SK-N-SH (cell line): ENCODE measurements around the gene NEMF. TPM values are rescaled to one million over a fixed set of nuclear protein-coding genes. Genes with fewer than 3 reads are reported as not detected.
"Not testable (repeated sequence)": the region's sequence is repeated elsewhere in the genome, so short reads cannot be mapped to it uniquely, and the experiment has no call there.

Experiments
- CTCF ChIA-PET: fragments of 300-600, 350-600 bp; formaldehyde crosslinking; extraction: SDS; loops from one replicate; lab custom pipeline; 2021; lab: Yijun Ruan, JAX
- POLR2A ChIA-PET: fragments of 350-600 bp; sonication (Branson Sonifier 250); formaldehyde crosslinking; extraction: SDS; loops from one replicate; lab custom pipeline; 2020; ENCODE audit warnings: antibody characterized with exemption, inconsistent platforms; lab: Yijun Ruan, JAX
- DNase-seq: peaks from one replicate; pipeline ENCODE4 v3.0.0; 2012
- H2AFZ ChIP-seq: fragments of 200-600 bp; sonication (generic); 2 replicates; pipeline ENCODE4 v1.8.1; 2016; ENCODE audit warnings: antibody characterized with exemption, mild to moderate bottlenecking, low read depth
- H3F3A ChIP-seq: fragments of 200-600 bp; sonication (generic); replicated peaks from 2 replicates; pipeline ENCODE3; 2016; ENCODE audit warnings: antibody characterized with exemption, mild to moderate bottlenecking; ENCODE audit not compliant: insufficient read depth
- H3K27ac ChIP-seq, 2 experiments: fragments of 200-500 bp in 1 of 2; fragments of 200-600 bp in 1 of 2; sonication (Bioruptor generic) in 1 of 2; sonication (generic), shearing (Covaris generic) in 1 of 2; 2 replicates each; pipeline versions ENCODE4 v1.5.1 to v1.6.1; 2014 to 2016; ENCODE audit warnings: low read depth in 2 of 2, inconsistent platforms in 1 of 2, low read length in 1 of 2, mild to moderate bottlenecking in 1 of 2, mixed read lengths in 1 of 2
- H3K27me3 ChIP-seq: fragments of 200-600 bp; sonication (generic), shearing (Covaris generic); 2 replicates; pipeline ENCODE4 v1.6.1; 2016; ENCODE audit warnings: mixed run types; ENCODE audit not compliant: insufficient read depth
- H3K36me3 ChIP-seq, 2 experiments: fragments of 200-500 bp in 1 of 2; fragments of 200-600 bp in 1 of 2; sonication (Bioruptor generic) in 1 of 2; sonication (generic) in 1 of 2; replicated peaks in 1 of 2; 2 replicates each; pipeline versions ENCODE3 to v1.5.1; 2014 to 2016; ENCODE audit warnings: low read length in 1 of 2, mild to moderate bottlenecking in 1 of 2; ENCODE audit not compliant: insufficient read depth in 2 of 2, control insufficient read depth in 1 of 2
- H3K4me1 ChIP-seq, 2 experiments: fragments of 200-500 bp in 1 of 2; fragments of 200-600 bp in 1 of 2; sonication (Bioruptor generic) in 1 of 2; sonication (generic), shearing (Covaris generic) in 1 of 2; 2 replicates each; pipeline versions ENCODE4 v1.5.1 to v1.6.1; 2014 to 2016; ENCODE audit warnings: low read depth in 1 of 2, low read length in 1 of 2, mixed run types in 1 of 2; ENCODE audit not compliant: insufficient read depth in 2 of 2, control insufficient read depth in 1 of 2
- H3K4me2 ChIP-seq: fragments of 200-600 bp; sonication (generic), shearing (Covaris generic); 2 replicates; pipeline ENCODE4 v1.6.1; 2017; ENCODE audit warnings: mixed run types
- H3K4me3 ChIP-seq, 2 experiments: fragments of 200-500 bp in 1 of 2; fragments of 200-600 bp in 1 of 2; sonication (Bioruptor generic) in 1 of 2; sonication (generic), shearing (Covaris generic) in 1 of 2; 2 replicates each; pipeline versions ENCODE4 v1.5.1 to v1.8.1; 2014 to 2016; ENCODE audit warnings: low read depth in 2 of 2, inconsistent platforms in 1 of 2, low read length in 1 of 2, mild to moderate bottlenecking in 1 of 2, mixed read lengths in 1 of 2, moderate library complexity in 1 of 2
- H3K79me2 ChIP-seq: fragments of 200-600 bp; sonication (generic); 2 replicates; pipeline ENCODE4 v1.8.1; 2017; ENCODE audit warnings: mild to moderate bottlenecking; ENCODE audit not compliant: insufficient read depth
- H3K9ac ChIP-seq: fragments of 200-600 bp; sonication (generic); 2 replicates; pipeline ENCODE4 v1.6.1; 2017; ENCODE audit warnings: mixed run types
- H3K9me2 ChIP-seq: fragments of 200-600 bp; sonication (generic); 2 replicates; pipeline ENCODE4 v1.6.1; 2017; ENCODE audit warnings: mixed run types
- H3K9me3 ChIP-seq: fragments of 200-600 bp; sonication (generic); 2 replicates; pipeline ENCODE4 v1.6.1; 2017; ENCODE audit warnings: mixed run types, mild to moderate bottlenecking, moderate library complexity
- H4K20me1 ChIP-seq: fragments of 200-600 bp; sonication (generic); 2 replicates; pipeline ENCODE4 v1.6.1; 2017; ENCODE audit warnings: mild to moderate bottlenecking, mixed run types; ENCODE audit not compliant: insufficient read depth
- ELF1 ChIP-seq: IDR thresholded peaks from 2 replicates; pipeline ENCODE4 v1.4.0; 2012
- FOXJ3 ChIP-seq: sonication (generic); formaldehyde crosslinking; IDR thresholded peaks from 2 replicates; pipeline ENCODE4 v1.5.1; 2020; ENCODE audit warnings: mild to moderate bottlenecking, missing genetic modification reagents
- IRF3 ChIP-seq: fragments of 150-350 bp; IDR thresholded peaks from 2 replicates; pipeline ENCODE4 v1.6.1; 2016; ENCODE audit warnings: mild to moderate bottlenecking, low read depth, low read length
- MAX ChIP-seq: IDR thresholded peaks from 2 replicates; pipeline ENCODE4 v1.4.0; 2012; ENCODE audit warnings: low read depth
- PBX3 ChIP-seq: IDR thresholded peaks from 2 replicates; pipeline ENCODE4; 2012
- POLR2AphosphoS5 ChIP-seq: IDR thresholded peaks from 2 replicates; pipeline ENCODE4 v1.6.1; 2012; ENCODE audit warnings: low read depth, low read length
- RAD21 ChIP-seq: IDR thresholded peaks from 2 replicates; pipeline ENCODE4 v1.6.1; 2012; ENCODE audit warnings: mild to moderate bottlenecking, low read length
- SMC3 ChIP-seq: IDR thresholded peaks from 2 replicates; pipeline ENCODE4 v1.6.1; 2012; ENCODE audit warnings: low read depth, low read length, improper control_type of control experiment
- YY1 ChIP-seq: IDR thresholded peaks from 2 replicates; pipeline ENCODE4 v1.4.0; 2012; ENCODE audit warnings: low read depth, mild to moderate bottlenecking
- WGBS: methylation state at CpG from one replicate; pipeline ENCODE4 v1.1.6; 2017; ENCODE audit warnings: low lambda C conversion rate; 5-methylcytosine and 5-hydroxymethylcytosine counted together
- polyA plus RNA-seq, 3 experiments: library from polyadenylated mRNA; depleted of rRNA; stranded (reverse); fragments of >200 nt; gene quantifications; 2 replicates each; pipeline ENCODE4 v1.2.3, GENCODE V29; 2012
- TF ChIP-seq, protein P1 (sequence below): fragments of 200-600 bp; sonication (generic); IDR thresholded peaks from 2 replicates; pipeline ENCODE4 v1.6.1; 2017; ENCODE audit warnings: antibody characterized with exemption, mild to moderate bottlenecking, moderate library complexity
- TF ChIP-seq, protein P2 (sequence below): IDR thresholded peaks from 2 replicates; pipeline ENCODE4 v1.4.0; 2012; ENCODE audit warnings: low read depth, borderline replicate concordance

The NEMF gene
- polyA plus RNA-seq, 1 of the 3 experiments (the other 2 are of a cell fraction), result 14.0 TPM

DNA sequence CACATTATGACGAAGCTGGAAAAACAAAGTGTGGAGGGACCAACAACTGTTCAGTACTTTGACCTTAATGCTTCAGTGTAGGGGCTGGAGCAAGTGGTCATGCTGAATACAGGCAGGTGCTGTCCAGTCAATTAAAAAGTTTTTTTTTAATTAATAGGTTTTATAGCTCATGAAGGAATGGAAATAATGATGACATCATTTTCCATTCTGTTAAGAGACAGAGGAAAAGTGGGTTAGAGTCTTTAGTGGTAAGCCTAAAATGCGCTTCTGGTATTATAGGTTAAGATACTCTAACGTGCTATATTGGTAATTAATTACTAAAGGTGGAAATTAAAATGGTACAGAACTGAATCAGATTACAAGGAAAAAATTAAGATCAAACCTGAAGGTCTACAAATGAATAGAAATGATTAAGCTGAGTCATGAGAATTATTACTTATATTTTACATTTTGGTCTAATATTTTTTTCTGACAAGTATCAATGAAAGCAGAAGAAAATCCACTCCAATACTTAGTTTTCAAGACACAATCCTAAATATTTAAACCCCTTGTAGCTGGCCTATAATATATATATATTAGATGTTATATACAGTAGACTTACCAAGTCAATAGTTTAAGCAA is 69.1 kb downstream of the NEMF start:
- no peak overlapping the region for H3K4me2 ChIP-seq
- H3K27me3 ChIP-seq, result no peaks in the 10 kb centered on the region
- no peak overlapping the region for H3K4me3 ChIP-seq
- no peak overlapping the region for H3K9ac ChIP-seq
- CTCF ChIA-PET, result interaction anchor here (1.2 kb wide), 1 partner anchor 14 kb away, joined by 3 read pairs; no protein-coding TSS in a partner anchor
- peaks cover 2% of the 10 kb centered on the region; the same call in 1 of the 2 replicates for H3K79me2 ChIP-seq
- WGBS, result 96% methylated on average over 3 of the region's 3 CpGs
- H3K4me1 ChIP-seq, result no peaks in the 10 kb centered on the region
- peaks cover 82 to 96% of the 10 kb centered on the region in 2 experiments for H3K36me3 ChIP-seq
- H3K9me2 ChIP-seq, result no peaks in the 10 kb centered on the region
- POLR2A ChIA-PET, result no interaction called here
- H3K27ac ChIP-seq, result no peak overlapping the region
- 0 out of 2 replicates have a peak, but pooled peaks cover 3% of the 10 kb centered on the region for H4K20me1 ChIP-seq
- DNase-seq, result no peak
- H2AFZ ChIP-seq, result no peak overlapping the region
- TF ChIP-seq RAD21 (no peak), YY1 (no peak), MAX (no peak), SMC3 (no peak), POLR2AphosphoS5 (no peak), FOXJ3 (no peak), PBX3 (no peak), IRF3 (no peak), ELF1 (no peak)
- TF ChIP-seq, protein P1, sequence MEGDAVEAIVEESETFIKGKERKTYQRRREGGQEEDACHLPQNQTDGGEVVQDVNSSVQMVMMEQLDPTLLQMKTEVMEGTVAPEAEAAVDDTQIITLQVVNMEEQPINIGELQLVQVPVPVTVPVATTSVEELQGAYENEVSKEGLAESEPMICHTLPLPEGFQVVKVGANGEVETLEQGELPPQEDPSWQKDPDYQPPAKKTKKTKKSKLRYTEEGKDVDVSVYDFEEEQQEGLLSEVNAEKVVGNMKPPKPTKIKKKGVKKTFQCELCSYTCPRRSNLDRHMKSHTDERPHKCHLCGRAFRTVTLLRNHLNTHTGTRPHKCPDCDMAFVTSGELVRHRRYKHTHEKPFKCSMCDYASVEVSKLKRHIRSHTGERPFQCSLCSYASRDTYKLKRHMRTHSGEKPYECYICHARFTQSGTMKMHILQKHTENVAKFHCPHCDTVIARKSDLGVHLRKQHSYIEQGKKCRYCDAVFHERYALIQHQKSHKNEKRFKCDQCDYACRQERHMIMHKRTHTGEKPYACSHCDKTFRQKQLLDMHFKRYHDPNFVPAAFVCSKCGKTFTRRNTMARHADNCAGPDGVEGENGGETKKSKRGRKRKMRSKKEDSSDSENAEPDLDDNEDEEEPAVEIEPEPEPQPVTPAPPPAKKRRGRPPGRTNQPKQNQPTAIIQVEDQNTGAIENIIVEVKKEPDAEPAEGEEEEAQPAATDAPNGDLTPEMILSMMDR, result no peak
- TF ChIP-seq, protein P2, sequence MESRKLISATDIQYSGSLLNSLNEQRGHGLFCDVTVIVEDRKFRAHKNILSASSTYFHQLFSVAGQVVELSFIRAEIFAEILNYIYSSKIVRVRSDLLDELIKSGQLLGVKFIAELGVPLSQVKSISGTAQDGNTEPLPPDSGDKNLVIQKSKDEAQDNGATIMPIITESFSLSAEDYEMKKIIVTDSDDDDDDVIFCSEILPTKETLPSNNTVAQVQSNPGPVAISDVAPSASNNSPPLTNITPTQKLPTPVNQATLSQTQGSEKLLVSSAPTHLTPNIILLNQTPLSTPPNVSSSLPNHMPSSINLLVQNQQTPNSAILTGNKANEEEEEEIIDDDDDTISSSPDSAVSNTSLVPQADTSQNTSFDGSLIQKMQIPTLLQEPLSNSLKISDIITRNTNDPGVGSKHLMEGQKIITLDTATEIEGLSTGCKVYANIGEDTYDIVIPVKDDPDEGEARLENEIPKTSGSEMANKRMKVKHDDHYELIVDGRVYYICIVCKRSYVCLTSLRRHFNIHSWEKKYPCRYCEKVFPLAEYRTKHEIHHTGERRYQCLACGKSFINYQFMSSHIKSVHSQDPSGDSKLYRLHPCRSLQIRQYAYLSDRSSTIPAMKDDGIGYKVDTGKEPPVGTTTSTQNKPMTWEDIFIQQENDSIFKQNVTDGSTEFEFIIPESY, result no peak
- peaks cover 70% of the 10 kb centered on the region for H3F3A ChIP-seq
- H3K9me3 ChIP-seq, result no peaks in the 10 kb centered on the region

- Histone ChIP-seq H3K36me3 (peaks cover 79 to 88% of the 10 kb centered on the region in 2 experiments), H3F3A (peaks cover 59% of the 10 kb centered on the region)
- H2AFZ ChIP-seq, H3K27ac ChIP-seq, H3K9me3 ChIP-seq, H3K27me3 ChIP-seq, H3K9ac ChIP-seq, H3K79me2 ChIP-seq, DNase-seq, H3K4me3 ChIP-seq, H3K9me2 ChIP-seq, H4K20me1 ChIP-seq, H3K4me2 ChIP-seq, H3K4me1 ChIP-seq: not testable (repeated sequence)
- CTCF ChIA-PET, result interaction anchor here (1.7 to 2.2 kb wide), 2 partner anchors 13 to 147 kb away, joined by 6 read pairs; partner anchors contain the start of gene KLHDC2
- POLR2A ChIA-PET, result interaction anchor here (1.3 kb wide), 1 partner anchor 10 kb away, joined by 3 read pairs; no protein-coding TSS in a partner anchor
- WGBS, result 97% methylated on average over 7 of the region's 7 CpGs
Observed at GRCh38 chr14:49781040-49781439, 71.5 kb downstream of the NEMF start.
